GM12878 (cell line): ENCODE measurements around the gene TSHZ1. TPM values are rescaled to one million over a fixed set of nuclear protein-coding genes. Genes with fewer than 3 reads are reported as not detected.

ENCODE experiments used
- ATAC-seq: fragments of 200-7000 bp; cut with Tn5 transposase; 3 replicates; pipeline ENCODE4 v1.9.1; 2020; ENCODE audit warnings: mild to moderate bottlenecking, moderate library complexity
- BruUV-seq: library from RNA; stranded (reverse); fragments of 400-500 nt; replicated peaks from 2 replicates; lab custom pipeline; 2021; lab: Mats Ljungman, UMichigan
- CTCF ChIA-PET: fragments of 300-600 bp; sonication (Branson Sonifier 250); formaldehyde crosslinking; extraction: SDS; loops from one replicate; lab custom pipeline; 2021; ENCODE audit warnings: inconsistent platforms; lab: Yijun Ruan, JAX
- POLR2A ChIA-PET: fragments of 350-600 bp; formaldehyde crosslinking; extraction: SDS; loops from one replicate; lab custom pipeline; 2021; ENCODE audit warnings: inconsistent platforms; lab: Charles Lee
- RAD21 ChIA-PET: fragments of 300-600 bp; sonication (Branson Sonifier 250); formaldehyde crosslinking; loops from one replicate; lab custom pipeline; 2023; ENCODE audit warnings: antibody characterized with exemption; ENCODE audit not compliant: unreplicated experiment; lab: Charles Lee
- SMC1A ChIA-PET: fragments of 300-600 bp; sonication (Branson Sonifier 250); formaldehyde crosslinking; loops from one replicate; lab custom pipeline; 2023; ENCODE audit not compliant: unreplicated experiment, uncharacterized antibody; lab: Charles Lee
- DNase-seq: peaks from one replicate; pipeline ENCODE4 v3.0.0-alpha.2; 2011; ENCODE audit warnings: low read depth, low spot score
- FAIRE-seq: peaks from 3 replicates; lab custom pipeline; 2011; peaks lifted over from hg19 to GRCh38; lab: Jason Lieb, UNC
- H2AFZ ChIP-seq: 2 replicates; pipeline ENCODE4 v1.6.0; 2011; ENCODE audit warnings: low read depth, low read length, control low read depth; ENCODE audit not compliant: control insufficient read depth
- H3K27ac ChIP-seq: 2 replicates; pipeline ENCODE4 v1.5.1; 2011; ENCODE audit warnings: control low read depth; ENCODE audit not compliant: control insufficient read depth, insufficient read depth
- H3K27me3 ChIP-seq, 2 experiments: replicated peaks in 1 of 2; 2 replicates each; pipeline versions ENCODE4 v1.6.0 to v1.6.1; 2011; ENCODE audit warnings: low read length in 1 of 2; ENCODE audit not compliant: control insufficient read depth in 2 of 2, insufficient read depth in 2 of 2
- H3K36me3 ChIP-seq, 2 experiments: 2 replicates each; pipeline ENCODE4 v1.5.1; 2011; ENCODE audit warnings: low read length in 1 of 2; ENCODE audit not compliant: control insufficient read depth in 2 of 2, insufficient read depth in 2 of 2
- H3K4me1 ChIP-seq: 2 replicates; pipeline ENCODE4 v1.6.1; 2011; ENCODE audit warnings: mild to moderate bottlenecking, low read length, moderate library complexity, mixed read lengths; ENCODE audit not compliant: control insufficient read depth, insufficient read depth
- H3K4me2 ChIP-seq: 2 replicates; pipeline ENCODE4 v1.6.0; 2011; ENCODE audit warnings: control low read depth; ENCODE audit not compliant: control insufficient read depth, insufficient read depth
- H3K4me3 ChIP-seq: fragments of 200-600 bp; sonication (generic); 2 replicates; pipeline ENCODE4 v1.5.1; 2016
- H3K79me2 ChIP-seq: 2 replicates; pipeline ENCODE4 v1.6.0; 2011; ENCODE audit warnings: low read length; ENCODE audit not compliant: control insufficient read depth, insufficient read depth
- H3K9ac ChIP-seq: 2 replicates; pipeline ENCODE4 v1.8.0; 2011; ENCODE audit warnings: low read length, control low read depth, mixed read lengths; ENCODE audit not compliant: control insufficient read depth, insufficient read depth
- H3K9me3 ChIP-seq: replicated peaks from 3 replicates; pipeline ENCODE4 v1.5.1; 2011; ENCODE audit warnings: mild to moderate bottlenecking, low read length; ENCODE audit not compliant: control insufficient read depth, insufficient read depth
- H4K20me1 ChIP-seq: 2 replicates; pipeline ENCODE4 v1.6.0; 2011; ENCODE audit not compliant: control insufficient read depth, insufficient read depth
- EZH2 ChIP-seq: IDR thresholded peaks from 2 replicates; pipeline ENCODE4 v1.6.1; 2012; ENCODE audit warnings: low read depth, mild to moderate bottlenecking, control low read depth, inconsistent platforms, low read length, borderline replicate concordance; ENCODE audit not compliant: control insufficient read depth
- HDAC6 ChIP-seq: fragments of 200-600 bp; sonication (generic); IDR thresholded peaks from one replicate; pipeline ENCODE4 v1.8.0; 2017; ENCODE audit warnings: antibody characterized with exemption; ENCODE audit not compliant: unreplicated experiment
- KAT2A ChIP-seq: conservative IDR thresholded peaks from 2 replicates; pipeline ENCODE4 v1.6.1; 2011; ENCODE audit warnings: low read depth, low read length; ENCODE audit not compliant: control insufficient read depth
- MTA2 ChIP-seq: fragments of 450-650 bp; IDR thresholded peaks from 2 replicates; pipeline ENCODE4 v1.6.1; 2016; ENCODE audit warnings: low read depth, mild to moderate bottlenecking, moderate library complexity
- MTA3 ChIP-seq: IDR thresholded peaks from 2 replicates; pipeline ENCODE4 v1.6.1; 2012; ENCODE audit warnings: low read length, inconsistent platforms, borderline replicate concordance
- MXI1 ChIP-seq: fragments of 150-350 bp; IDR thresholded peaks from 2 replicates; pipeline ENCODE4 v1.6.1; 2011; ENCODE audit warnings: low read depth, mild to moderate bottlenecking, inconsistent platforms, low read length, improper control_type of control experiment
- SMC3 ChIP-seq: IDR thresholded peaks from 2 replicates; pipeline ENCODE4 v1.6.1; 2011; ENCODE audit warnings: low read length, improper control_type of control experiment, borderline replicate concordance
- SREBF1 ChIP-seq: IDR thresholded peaks from 2 replicates; pipeline ENCODE4 v1.6.1; 2012; ENCODE audit warnings: mild to moderate bottlenecking, low read length
- SUPT20H ChIP-seq: IDR thresholded peaks from 2 replicates; pipeline ENCODE4 v1.6.1; 2011; ENCODE audit warnings: low read depth, mild to moderate bottlenecking, low read length, moderate library complexity, borderline replicate concordance; ENCODE audit not compliant: control insufficient read depth
- TCF3 ChIP-seq: IDR thresholded peaks from 2 replicates; pipeline ENCODE4 v1.6.1; 2012; ENCODE audit warnings: low read depth, mild to moderate bottlenecking, low read length, borderline replicate concordance; ENCODE audit not compliant: insufficient read depth
- ZBED1 ChIP-seq: IDR thresholded peaks from 2 replicates; pipeline ENCODE4 v1.6.1; 2016; ENCODE audit warnings: borderline replicate concordance
- WGBS: methylation state at CpG from one replicate; pipeline ENCODE4 v1.1.6; 2016; ENCODE audit warnings: low lambda C conversion rate; ENCODE audit not compliant: insufficient replicate concordance, insufficient coverage; ENCODE audit errors: missing lambda C conversion rate; 5-methylcytosine and 5-hydroxymethylcytosine counted together
- in situ Hi-C: fragments of 300-500 bp; cut with MboI; formaldehyde crosslinking; loops from 9 replicates; pipeline ENCODE4 v1.14.3; 2018; ENCODE audit warnings: mixed read lengths
- intact Hi-C: fragments of 100-400 bp; cut with micrococcal nuclease; formaldehyde crosslinking; loops from one replicate; pipeline ENCODE4 v1.14.2; 2022; ENCODE audit not compliant: unreplicated experiment
- polyA plus RNA-seq, 11 experiments: library from polyadenylated mRNA; depleted of rRNA in 4 of 11; unstranded in 6 of 11; stranded (reverse) in 5 of 11; fragments of >200 nt; fragmentation: Nextera tagmentation in 4 of 11; fragmentation: Illumina TruSeq in 1 of 11; extraction: Ambion mirVana in 4 of 11; extraction: Trizol in 1 of 11; gene quantifications; 1 replicate in 1 of 11; 2 replicates in 10 of 11; pipeline versions ENCODE4 v1.2.1 to v1.2.3, GENCODE V29; 2011 to 2016; ENCODE audit warnings: inconsistent platforms in 2 of 11, missing spikeins in 2 of 11, low read depth in 1 of 11
- total RNA-seq, 4 experiments: library from RNA; depleted of rRNA in 3 of 4; stranded (reverse); fragments of >200 nt in 3 of 4; fragmentation: Illumina TruSeq in 1 of 4; extraction: Trizol in 1 of 4; gene quantifications; 2 replicates each; pipeline versions ENCODE4 v1.2.1 to v1.2.3, GENCODE V29; 2013 to 2021
- TF ChIP-seq, protein P1 (sequence below): IDR thresholded peaks from 2 replicates; pipeline ENCODE4 v1.6.1; 2011; ENCODE audit warnings: mild to moderate bottlenecking, low read depth, low read length, moderate library complexity; ENCODE audit not compliant: insufficient replicate concordance
- TF ChIP-seq, protein P2 (sequence below): fragments of 450-650 bp; IDR thresholded peaks from 2 replicates; pipeline ENCODE4 v1.6.1; 2017; ENCODE audit warnings: mild to moderate bottlenecking, low read depth, inconsistent platforms; ENCODE audit not compliant: poor library complexity, severe bottlenecking
- TF ChIP-seq, protein P3 (sequence below): fragments of 450-650 bp; IDR thresholded peaks from 2 replicates; pipeline ENCODE4 v1.6.1; 2018; ENCODE audit warnings: borderline replicate concordance, mild to moderate bottlenecking; ENCODE audit not compliant: partially characterized antibody
- TF ChIP-seq, protein P4 (sequence below): fragments of 450-650 bp; IDR thresholded peaks from 2 replicates; pipeline ENCODE4 v1.6.1; 2017; ENCODE audit warnings: low read depth, mild to moderate bottlenecking, moderate library complexity

The TSHZ1 gene
- total and polyA plus RNA-seq, 10 of the 15 experiments (the other 5 are each of a cell fraction or from before 2014, with no cell fraction given) = 2.2 to 15.2 (median 5.1) TPM

DNA sequence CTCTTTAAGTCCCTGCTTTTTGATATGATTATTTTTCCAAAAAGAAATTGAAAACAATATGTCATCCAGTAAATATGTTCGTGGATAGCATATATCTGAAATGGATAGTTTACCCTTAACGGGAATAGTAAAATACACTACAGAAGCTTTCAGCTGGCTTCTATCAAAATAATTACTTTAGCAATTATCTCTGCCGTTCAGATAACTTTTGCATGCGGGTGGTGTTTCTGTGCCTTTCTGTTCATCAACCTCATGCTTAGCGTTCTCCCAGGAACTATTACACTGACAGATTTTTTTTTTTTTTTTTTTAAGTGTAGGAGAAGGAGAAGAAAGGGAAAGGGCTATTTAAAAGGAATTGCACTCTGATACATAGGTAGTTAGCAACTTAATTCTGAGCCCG, 53.6 kb downstream of the TSHZ1 start:
- ChIA-PET RAD21 (no interaction called here), CTCF (no interaction called here), POLR2A (no interaction called here), SMC1A (interaction anchor here (1.1 to 2.3 kb wide), 5 partner anchors 11 to 178 kb away, joined by 3 to 4 read pairs (median 3); no protein-coding TSS in a partner anchor)
- in situ Hi-C loops = no loop called here
- BruUV-seq = no TSS peak
- H3K4me2 ChIP-seq = no peak overlapping the region
- intact Hi-C loops = loop anchor here (5.0 kb wide), 1 partner anchor 47 kb away; no protein-coding TSS in a partner anchor
- H3K4me1 ChIP-seq = peaks cover 36% of the 10 kb centered on the region
- DNase-seq (no peak), ATAC-seq (no peak), FAIRE-seq (no peak)
- no peaks in the 10 kb centered on the region for H3K36me3 ChIP-seq
- H3K79me2 ChIP-seq = peaks cover 3% of the 10 kb centered on the region
- no peak overlapping the region for H3K4me3 ChIP-seq
- WGBS = 80% methylated on average over 6 of the region's 6 CpGs
- H3K9me3 ChIP-seq = no peaks in the 10 kb centered on the region; the same call in 2 of the 3 replicates
- no peak overlapping the region for H2AFZ ChIP-seq
- no peaks in the 10 kb centered on the region for H4K20me1 ChIP-seq
- no peak overlapping the region for H3K9ac ChIP-seq
- no peak overlapping the region for H3K27ac ChIP-seq
- H3K27me3 ChIP-seq = no peaks in the 10 kb centered on the region
- no peak for TF ChIP-seq ZBED1
- TF ChIP-seq SREBF1 = no peak
- no peak for TF ChIP-seq TCF3
- no peak for TF ChIP-seq MXI1
- no peak for TF ChIP-seq MTA2
- TF ChIP-seq EZH2 = no peak
- TF ChIP-seq, protein P1, sequence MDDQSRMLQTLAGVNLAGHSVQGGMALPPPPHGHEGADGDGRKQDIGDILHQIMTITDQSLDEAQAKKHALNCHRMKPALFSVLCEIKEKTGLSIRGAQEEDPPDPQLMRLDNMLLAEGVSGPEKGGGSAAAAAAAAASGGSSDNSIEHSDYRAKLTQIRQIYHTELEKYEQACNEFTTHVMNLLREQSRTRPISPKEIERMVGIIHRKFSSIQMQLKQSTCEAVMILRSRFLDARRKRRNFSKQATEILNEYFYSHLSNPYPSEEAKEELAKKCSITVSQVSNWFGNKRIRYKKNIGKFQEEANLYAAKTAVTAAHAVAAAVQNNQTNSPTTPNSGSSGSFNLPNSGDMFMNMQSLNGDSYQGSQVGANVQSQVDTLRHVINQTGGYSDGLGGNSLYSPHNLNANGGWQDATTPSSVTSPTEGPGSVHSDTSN = no peak
- TF ChIP-seq, protein P2, sequence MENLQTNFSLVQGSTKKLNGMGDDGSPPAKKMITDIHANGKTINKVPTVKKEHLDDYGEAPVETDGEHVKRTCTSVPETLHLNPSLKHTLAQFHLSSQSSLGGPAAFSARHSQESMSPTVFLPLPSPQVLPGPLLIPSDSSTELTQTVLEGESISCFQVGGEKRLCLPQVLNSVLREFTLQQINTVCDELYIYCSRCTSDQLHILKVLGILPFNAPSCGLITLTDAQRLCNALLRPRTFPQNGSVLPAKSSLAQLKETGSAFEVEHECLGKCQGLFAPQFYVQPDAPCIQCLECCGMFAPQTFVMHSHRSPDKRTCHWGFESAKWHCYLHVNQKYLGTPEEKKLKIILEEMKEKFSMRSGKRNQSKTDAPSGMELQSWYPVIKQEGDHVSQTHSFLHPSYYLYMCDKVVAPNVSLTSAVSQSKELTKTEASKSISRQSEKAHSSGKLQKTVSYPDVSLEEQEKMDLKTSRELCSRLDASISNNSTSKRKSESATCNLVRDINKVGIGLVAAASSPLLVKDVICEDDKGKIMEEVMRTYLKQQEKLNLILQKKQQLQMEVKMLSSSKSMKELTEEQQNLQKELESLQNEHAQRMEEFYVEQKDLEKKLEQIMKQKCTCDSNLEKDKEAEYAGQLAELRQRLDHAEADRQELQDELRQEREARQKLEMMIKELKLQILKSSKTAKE = no peak
- TF ChIP-seq HDAC6 = no peak
- TF ChIP-seq SMC3 = no peak
- TF ChIP-seq MTA3 = no peak
- TF ChIP-seq, protein P3, sequence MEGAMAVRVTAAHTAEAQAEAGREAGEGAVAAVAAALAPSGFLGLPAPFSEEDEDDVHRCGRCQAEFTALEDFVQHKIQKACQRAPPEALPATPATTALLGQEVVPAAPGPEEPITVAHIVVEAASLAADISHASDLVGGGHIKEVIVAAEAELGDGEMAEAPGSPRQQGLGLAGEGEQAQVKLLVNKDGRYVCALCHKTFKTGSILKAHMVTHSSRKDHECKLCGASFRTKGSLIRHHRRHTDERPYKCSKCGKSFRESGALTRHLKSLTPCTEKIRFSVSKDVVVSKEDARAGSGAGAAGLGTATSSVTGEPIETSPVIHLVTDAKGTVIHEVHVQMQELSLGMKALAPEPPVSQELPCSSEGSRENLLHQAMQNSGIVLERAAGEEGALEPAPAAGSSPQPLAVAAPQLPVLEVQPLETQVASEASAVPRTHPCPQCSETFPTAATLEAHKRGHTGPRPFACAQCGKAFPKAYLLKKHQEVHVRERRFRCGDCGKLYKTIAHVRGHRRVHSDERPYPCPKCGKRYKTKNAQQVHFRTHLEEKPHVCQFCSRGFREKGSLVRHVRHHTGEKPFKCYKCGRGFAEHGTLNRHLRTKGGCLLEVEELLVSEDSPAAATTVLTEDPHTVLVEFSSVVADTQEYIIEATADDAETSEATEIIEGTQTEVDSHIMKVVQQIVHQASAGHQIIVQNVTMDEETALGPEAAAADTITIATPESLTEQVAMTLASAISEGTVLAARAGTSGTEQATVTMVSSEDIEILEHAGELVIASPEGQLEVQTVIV = no peak
- TF ChIP-seq SUPT20H = no peak
- TF ChIP-seq KAT2A = no peak
- TF ChIP-seq, protein P4, sequence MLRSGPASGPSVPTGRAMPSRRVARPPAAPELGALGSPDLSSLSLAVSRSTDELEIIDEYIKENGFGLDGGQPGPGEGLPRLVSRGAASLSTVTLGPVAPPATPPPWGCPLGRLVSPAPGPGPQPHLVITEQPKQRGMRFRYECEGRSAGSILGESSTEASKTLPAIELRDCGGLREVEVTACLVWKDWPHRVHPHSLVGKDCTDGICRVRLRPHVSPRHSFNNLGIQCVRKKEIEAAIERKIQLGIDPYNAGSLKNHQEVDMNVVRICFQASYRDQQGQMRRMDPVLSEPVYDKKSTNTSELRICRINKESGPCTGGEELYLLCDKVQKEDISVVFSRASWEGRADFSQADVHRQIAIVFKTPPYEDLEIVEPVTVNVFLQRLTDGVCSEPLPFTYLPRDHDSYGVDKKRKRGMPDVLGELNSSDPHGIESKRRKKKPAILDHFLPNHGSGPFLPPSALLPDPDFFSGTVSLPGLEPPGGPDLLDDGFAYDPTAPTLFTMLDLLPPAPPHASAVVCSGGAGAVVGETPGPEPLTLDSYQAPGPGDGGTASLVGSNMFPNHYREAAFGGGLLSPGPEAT = no peak
